AG09319 (cell line): ENCODE results near the gene TRIM58.

Experiments used
- DNase-seq: peaks from one replicate; pipeline ENCODE4 v3.0.0-alpha.2; 2010; ENCODE audit warnings: low read depth; ENCODE audit errors: extremely low read depth
- TF ChIP-seq, protein P1 (sequence below): IDR thresholded peaks from 2 replicates; pipeline ENCODE4 v1.5.1; 2011; ENCODE audit warnings: low read depth, mild to moderate bottlenecking, inconsistent platforms, low read length, moderate library complexity

TRIM58 gene

DNA sequence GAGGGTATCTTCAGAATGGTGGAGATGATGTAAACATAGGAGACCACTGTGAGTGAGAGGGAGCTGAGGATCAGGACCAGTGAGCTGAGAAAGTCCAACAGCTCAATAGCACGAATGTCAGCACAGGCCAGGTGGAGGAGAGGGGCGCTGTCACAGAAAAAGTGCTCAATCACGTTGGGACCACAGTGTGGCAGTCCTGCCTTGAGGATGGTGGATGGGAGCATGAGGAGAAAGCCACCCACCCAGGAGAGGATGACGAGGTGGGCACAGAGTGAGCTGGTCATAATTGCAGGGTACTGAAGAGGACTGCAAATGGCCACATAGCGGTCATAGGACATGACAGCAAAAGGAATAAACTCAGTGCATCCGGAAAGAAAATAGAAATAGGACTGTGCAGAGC lies 23.4 kb upstream of the TRIM58 start:
- DNase-seq = no peak
- TF ChIP-seq, protein P1, sequence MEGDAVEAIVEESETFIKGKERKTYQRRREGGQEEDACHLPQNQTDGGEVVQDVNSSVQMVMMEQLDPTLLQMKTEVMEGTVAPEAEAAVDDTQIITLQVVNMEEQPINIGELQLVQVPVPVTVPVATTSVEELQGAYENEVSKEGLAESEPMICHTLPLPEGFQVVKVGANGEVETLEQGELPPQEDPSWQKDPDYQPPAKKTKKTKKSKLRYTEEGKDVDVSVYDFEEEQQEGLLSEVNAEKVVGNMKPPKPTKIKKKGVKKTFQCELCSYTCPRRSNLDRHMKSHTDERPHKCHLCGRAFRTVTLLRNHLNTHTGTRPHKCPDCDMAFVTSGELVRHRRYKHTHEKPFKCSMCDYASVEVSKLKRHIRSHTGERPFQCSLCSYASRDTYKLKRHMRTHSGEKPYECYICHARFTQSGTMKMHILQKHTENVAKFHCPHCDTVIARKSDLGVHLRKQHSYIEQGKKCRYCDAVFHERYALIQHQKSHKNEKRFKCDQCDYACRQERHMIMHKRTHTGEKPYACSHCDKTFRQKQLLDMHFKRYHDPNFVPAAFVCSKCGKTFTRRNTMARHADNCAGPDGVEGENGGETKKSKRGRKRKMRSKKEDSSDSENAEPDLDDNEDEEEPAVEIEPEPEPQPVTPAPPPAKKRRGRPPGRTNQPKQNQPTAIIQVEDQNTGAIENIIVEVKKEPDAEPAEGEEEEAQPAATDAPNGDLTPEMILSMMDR = no peak

GRCh38 chr1:247840818-247841217 lies 16.2 kb upstream of the TRIM58 start:
- DNase-seq = no peak

DNA sequence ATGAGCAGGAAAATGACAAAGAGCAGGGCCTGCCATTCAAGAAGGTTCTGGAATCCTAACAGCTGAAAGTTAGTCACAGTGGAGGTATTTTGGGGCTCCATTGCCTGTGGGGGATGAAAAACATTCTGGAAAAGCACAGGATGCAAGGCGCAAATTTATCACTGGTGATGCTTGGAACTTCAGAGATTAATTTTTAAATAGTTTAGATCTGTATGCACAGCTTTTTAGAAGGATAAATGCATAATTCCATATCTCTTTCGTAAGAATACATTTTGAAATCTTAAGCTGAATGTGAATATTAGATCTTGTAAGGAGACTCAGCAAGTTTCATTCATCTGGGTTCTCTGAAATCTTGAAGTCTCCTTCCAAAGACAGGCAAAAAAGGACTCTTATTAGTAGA lies 15.2 kb upstream of the TRIM58 start, which contains the start of gene OR11L1:
OR11L1 (minus strand) TSS at position 101 of the 400 bp plus-strand sequence; CDS start at position 101, 0 bp downstream.
- no peak for DNase-seq
- TF ChIP-seq, protein P1 = no peak

More at GRCh38 chr1:247840818-247841217, 16.2 kb upstream of the TRIM58 start:
- TF ChIP-seq, protein P1 = no peak

DNA sequence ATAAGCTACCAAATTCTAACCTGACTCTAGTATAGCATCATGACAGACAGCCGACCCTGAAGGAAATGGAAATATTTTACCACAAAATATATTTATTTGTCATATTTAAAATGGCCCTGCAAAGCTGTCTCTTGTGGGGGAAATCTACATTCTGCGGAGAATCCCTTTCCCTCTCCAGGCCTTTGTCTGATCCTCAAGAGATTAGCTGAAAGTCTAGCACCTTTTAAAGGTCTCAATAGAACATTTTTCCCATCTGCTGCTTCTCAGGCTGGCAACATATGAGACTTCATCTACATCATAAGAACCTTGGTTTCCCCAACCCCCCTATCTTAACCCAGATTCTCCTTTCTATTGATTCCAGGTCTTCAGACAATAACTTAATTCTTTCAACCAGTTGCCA lies 13.6 kb upstream of the TRIM58 start:
- no peak for DNase-seq
- TF ChIP-seq, protein P1 = no peak

DNA sequence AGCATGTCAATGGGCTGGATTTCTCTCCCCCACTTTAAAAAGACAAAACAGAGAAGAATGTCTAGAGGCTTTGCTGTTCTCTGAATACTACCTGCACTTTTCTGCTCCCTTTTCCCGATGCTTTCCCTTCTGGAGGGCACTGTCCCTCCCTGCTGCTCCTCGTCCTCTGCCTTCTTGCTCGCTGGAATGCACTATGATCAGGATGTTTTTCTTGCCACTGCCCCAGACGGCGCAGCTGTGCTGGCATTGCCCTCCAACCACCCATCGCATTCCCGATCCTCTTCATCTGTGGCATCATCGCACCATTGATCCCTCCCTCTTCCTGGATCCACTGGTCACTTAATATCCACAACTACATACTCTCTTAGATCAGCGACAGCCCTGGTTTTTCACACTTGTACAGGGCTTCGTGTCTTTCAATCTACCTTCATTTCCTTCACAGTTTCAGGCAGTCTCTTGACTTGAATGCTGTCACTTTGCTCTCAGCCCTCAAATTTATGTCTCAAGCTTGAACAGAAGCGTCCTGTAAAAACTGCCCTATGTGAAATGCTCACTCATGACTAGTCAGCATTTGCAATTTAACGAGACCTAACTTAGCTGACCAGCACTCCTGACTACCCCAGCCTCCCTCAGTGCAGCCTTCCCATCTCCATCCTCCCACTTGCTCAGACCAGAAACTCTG lies 11.8 kb upstream of the TRIM58 start:
- TF ChIP-seq, protein P1 = no peak
- DNase-seq = no peak

GRCh38 chr1:247845693-247846017 lies 11.3 kb upstream of the TRIM58 start:
- no peak for DNase-seq
- TF ChIP-seq, protein P1 = no peak

DNA sequence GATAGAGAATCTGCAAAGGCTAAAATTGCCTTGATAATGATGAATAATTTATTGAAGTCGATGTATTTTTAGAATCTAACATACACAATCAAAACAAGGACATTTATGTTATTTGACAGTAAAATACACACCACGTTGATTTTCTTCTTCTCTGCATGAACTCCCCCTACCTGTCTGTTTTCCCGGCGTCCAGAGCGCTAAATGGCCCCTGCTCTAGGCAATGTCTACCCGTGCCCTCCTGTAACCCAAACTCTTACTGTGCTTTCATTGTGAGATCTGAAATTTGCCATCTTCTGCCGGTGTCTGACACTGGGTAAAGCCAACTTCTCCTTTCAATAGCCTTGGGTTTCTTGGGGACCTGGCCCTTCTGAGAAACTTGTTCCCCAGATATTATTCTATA lies 8.6 kb upstream of the TRIM58 start:
- no peak for DNase-seq
- TF ChIP-seq, protein P1 = no peak
